WTC11 (cell line): ENCODE data around the gene NCF2. TPM values are rescaled to one million over a fixed set of nuclear protein-coding genes. Genes with fewer than 3 reads are reported as not detected.

ENCODE experiments used
- ATAC-seq: fragments of 200-7000 bp; cut with Tn5 transposase; 2 replicates; pipeline ENCODE4 v1.10.0; 2021; ENCODE audit warnings: mild to moderate bottlenecking, moderate library complexity
- CTCF ChIA-PET: fragments of 300-600 bp; sonication (Branson Sonifier 250); formaldehyde crosslinking; loops from one replicate; lab custom pipeline; 2021; ENCODE audit warnings: antibody characterized with exemption; lab: Charles Lee
- POLR2A ChIA-PET: fragments of 350-600 bp; sonication (Branson Sonifier 250); formaldehyde crosslinking; loops from one replicate; lab custom pipeline; 2021; ENCODE audit warnings: antibody characterized with exemption; lab: Charles Lee
- DNase-seq: peaks from one replicate; pipeline ENCODE4 v3.0.0; 2021; ENCODE audit warnings: low spot score
- H3K27ac Mint-ChIP-seq: 2 replicates; pipeline ENCODE4 v1.8.0; 2021; ENCODE audit warnings: mixed read lengths
- H3K27me3 Mint-ChIP-seq: 2 replicates; pipeline ENCODE4 v1.8.0; 2021; ENCODE audit warnings: low read depth, mild to moderate bottlenecking, moderate library complexity, mixed read lengths
- H3K36me3 Mint-ChIP-seq: 2 replicates; pipeline ENCODE4 v1.8.0; 2021; ENCODE audit warnings: mixed read lengths
- H3K4me1 Mint-ChIP-seq: 2 replicates; pipeline ENCODE4 v1.8.0; 2022; ENCODE audit warnings: mixed read lengths
- H3K4me3 Mint-ChIP-seq: 2 replicates; pipeline ENCODE4 v1.8.0; 2021; ENCODE audit warnings: mild to moderate bottlenecking, moderate library complexity, mixed read lengths
- H3K9me3 Mint-ChIP-seq: 2 replicates; pipeline ENCODE4 v1.8.0; 2021; ENCODE audit warnings: mixed read lengths
- GABPB1 ChIP-seq: sonication (generic); formaldehyde crosslinking; IDR thresholded peaks from 2 replicates; pipeline ENCODE4 v1.8.1; 2023; ENCODE audit warnings: mild to moderate bottlenecking, missing genetic modification reagents
- JUN ChIP-seq: sonication (generic); formaldehyde crosslinking; IDR thresholded peaks from 2 replicates; pipeline ENCODE4 v1.8.0; 2023; ENCODE audit warnings: mild to moderate bottlenecking, missing genetic modification reagents
- MXD4 ChIP-seq: fragments of 250-450 bp; sonication (Bioruptor Pico); IDR thresholded peaks from 2 replicates; pipeline ENCODE4 v1.8.0; 2021; ENCODE audit warnings: mild to moderate bottlenecking, moderate library complexity, borderline replicate concordance
- NFE2L1 ChIP-seq: sonication (generic); formaldehyde crosslinking; IDR thresholded peaks from 2 replicates; pipeline ENCODE4 v1.8.1; 2023; ENCODE audit warnings: missing genetic modification reagents
- OVOL2 ChIP-seq: fragments of 250-450 bp; sonication (Bioruptor Pico); IDR thresholded peaks from 2 replicates; pipeline ENCODE4 v1.9.0; 2021; ENCODE audit warnings: mild to moderate bottlenecking, borderline replicate concordance
- ZNF138 ChIP-seq: sonication (generic); formaldehyde crosslinking; conservative IDR thresholded peaks from 2 replicates; pipeline ENCODE4 v1.8.1; 2022; ENCODE audit warnings: mild to moderate bottlenecking, moderate library complexity, missing genetic modification reagents
- ZNF219 ChIP-seq: sonication (generic); formaldehyde crosslinking; IDR thresholded peaks from 2 replicates; pipeline ENCODE4 v1.8.0; 2023; ENCODE audit warnings: missing genetic modification reagents, mild to moderate bottlenecking, borderline replicate concordance
- total RNA-seq: library from RNA; stranded (reverse); gene quantifications from 3 replicates; pipeline ENCODE4 v1.2.3, GENCODE V29; 2021
- TF ChIP-seq, protein P1 (sequence below): sonication (generic); formaldehyde crosslinking; IDR thresholded peaks from 2 replicates; pipeline ENCODE4 v1.8.0; 2022; ENCODE audit warnings: mild to moderate bottlenecking, missing genetic modification reagents
- TF ChIP-seq, protein P2 (sequence below): sonication (generic); formaldehyde crosslinking; IDR thresholded peaks from 2 replicates; pipeline ENCODE4 v1.8.1; 2022; ENCODE audit warnings: low read depth, missing genetic modification reagents, borderline replicate concordance
- TF ChIP-seq, protein P3 (sequence below): sonication (generic); formaldehyde crosslinking; conservative IDR thresholded peaks from 2 replicates; pipeline ENCODE4 v1.8.1; 2022; ENCODE audit warnings: mild to moderate bottlenecking, missing genetic modification reagents
- TF ChIP-seq, protein P4 (sequence below): sonication (generic); formaldehyde crosslinking; IDR thresholded peaks from 2 replicates; pipeline ENCODE4 v1.8.0; 2023; ENCODE audit warnings: missing genetic modification reagents, mild to moderate bottlenecking, borderline replicate concordance
- TF ChIP-seq, protein P5 (sequence below): fragments of 250-450 bp; sonication (Bioruptor Pico); conservative IDR thresholded peaks from 2 replicates; pipeline ENCODE4 v1.9.0; 2021; ENCODE audit warnings: mild to moderate bottlenecking
- TF ChIP-seq, protein P6 (sequence below): sonication (generic); formaldehyde crosslinking; IDR thresholded peaks from 2 replicates; pipeline ENCODE4 v1.8.0; 2023; ENCODE audit warnings: missing genetic modification reagents
- TF ChIP-seq, protein P7 (sequence below): fragments of 250-450 bp; sonication (Bioruptor Pico); IDR thresholded peaks from 2 replicates; pipeline ENCODE4 v1.9.0; 2021; ENCODE audit warnings: mild to moderate bottlenecking, borderline replicate concordance
- TF ChIP-seq, protein P8 (sequence below): fragments of 200-600 bp; IDR thresholded peaks from 2 replicates; pipeline ENCODE4 v1.8.0; 2022; ENCODE audit warnings: antibody characterized with exemption

The NCF2 gene
- total RNA-seq, 1 experiment from 2014 or later = 0.52 TPM

DNA sequence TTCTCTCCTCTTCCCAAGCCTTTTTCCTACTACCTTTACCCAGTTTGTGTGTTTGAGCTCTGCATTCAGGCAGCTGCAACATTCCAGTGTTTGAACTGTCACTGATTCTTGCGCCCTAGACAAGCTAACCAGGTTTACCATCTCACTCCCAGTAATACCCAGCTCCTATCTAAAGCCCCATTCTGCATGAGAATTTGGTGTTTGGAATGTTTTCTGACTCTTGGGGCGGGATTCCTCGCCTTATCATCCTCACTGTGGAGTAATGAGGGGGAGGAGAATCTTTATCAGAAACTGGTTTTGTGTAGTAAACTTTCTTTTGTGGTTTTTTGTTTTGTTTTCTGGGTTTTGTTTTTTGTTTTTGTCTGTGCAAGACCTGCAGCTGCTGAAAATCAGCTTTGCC, 36.5 kb downstream of the NCF2 start (continued):
- TF ChIP-seq, protein P1, sequence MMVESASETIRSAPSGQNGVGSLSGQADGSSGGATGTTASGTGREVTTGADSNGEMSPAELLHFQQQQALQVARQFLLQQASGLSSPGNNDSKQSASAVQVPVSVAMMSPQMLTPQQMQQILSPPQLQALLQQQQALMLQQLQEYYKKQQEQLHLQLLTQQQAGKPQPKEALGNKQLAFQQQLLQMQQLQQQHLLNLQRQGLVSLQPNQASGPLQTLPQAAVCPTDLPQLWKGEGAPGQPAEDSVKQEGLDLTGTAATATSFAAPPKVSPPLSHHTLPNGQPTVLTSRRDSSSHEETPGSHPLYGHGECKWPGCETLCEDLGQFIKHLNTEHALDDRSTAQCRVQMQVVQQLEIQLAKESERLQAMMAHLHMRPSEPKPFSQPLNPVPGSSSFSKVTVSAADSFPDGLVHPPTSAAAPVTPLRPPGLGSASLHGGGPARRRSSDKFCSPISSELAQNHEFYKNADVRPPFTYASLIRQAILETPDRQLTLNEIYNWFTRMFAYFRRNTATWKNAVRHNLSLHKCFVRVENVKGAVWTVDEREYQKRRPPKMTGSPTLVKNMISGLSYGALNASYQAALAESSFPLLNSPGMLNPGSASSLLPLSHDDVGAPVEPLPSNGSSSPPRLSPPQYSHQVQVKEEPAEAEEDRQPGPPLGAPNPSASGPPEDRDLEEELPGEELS (CRISPR knock-in tag) = no peak
- TF ChIP-seq GABPB1 = no peak
- TF ChIP-seq MXD4 (CRISPR knock-in tag) = no peak
- TF ChIP-seq, protein P2, sequence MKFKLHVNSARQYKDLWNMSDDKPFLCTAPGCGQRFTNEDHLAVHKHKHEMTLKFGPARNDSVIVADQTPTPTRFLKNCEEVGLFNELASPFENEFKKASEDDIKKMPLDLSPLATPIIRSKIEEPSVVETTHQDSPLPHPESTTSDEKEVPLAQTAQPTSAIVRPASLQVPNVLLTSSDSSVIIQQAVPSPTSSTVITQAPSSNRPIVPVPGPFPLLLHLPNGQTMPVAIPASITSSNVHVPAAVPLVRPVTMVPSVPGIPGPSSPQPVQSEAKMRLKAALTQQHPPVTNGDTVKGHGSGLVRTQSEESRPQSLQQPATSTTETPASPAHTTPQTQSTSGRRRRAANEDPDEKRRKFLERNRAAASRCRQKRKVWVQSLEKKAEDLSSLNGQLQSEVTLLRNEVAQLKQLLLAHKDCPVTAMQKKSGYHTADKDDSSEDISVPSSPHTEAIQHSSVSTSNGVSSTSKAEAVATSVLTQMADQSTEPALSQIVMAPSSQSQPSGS (CRISPR knock-in tag) = no peak

DNA sequence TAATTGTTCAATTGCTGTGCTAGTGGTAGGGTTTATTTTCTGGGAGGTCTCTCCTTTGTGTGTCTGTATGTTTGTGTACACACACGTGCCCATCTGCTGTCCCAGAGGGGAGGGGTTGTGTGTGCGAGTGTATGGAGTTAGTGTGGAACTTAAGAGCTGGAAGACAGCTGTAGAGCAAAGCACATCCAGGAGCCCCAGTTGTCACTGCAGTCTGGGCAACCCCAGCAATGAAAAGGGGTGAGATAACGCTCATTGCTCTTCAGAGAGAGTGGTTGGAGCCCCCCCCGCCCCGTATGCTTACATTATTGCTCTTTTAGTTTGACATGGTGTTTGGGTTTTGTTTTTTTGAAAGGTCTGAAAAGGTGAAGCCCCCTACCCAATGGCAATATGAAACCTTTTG, 36.9 kb downstream of the NCF2 start:
- no peak for ATAC-seq
- no peak for TF ChIP-seq ZNF219 (CRISPR knock-in tag)
- TF ChIP-seq, protein P3, sequence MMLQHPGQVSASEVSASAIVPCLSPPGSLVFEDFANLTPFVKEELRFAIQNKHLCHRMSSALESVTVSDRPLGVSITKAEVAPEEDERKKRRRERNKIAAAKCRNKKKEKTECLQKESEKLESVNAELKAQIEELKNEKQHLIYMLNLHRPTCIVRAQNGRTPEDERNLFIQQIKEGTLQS (CRISPR knock-in tag) = no peak
- TF ChIP-seq, protein P4, sequence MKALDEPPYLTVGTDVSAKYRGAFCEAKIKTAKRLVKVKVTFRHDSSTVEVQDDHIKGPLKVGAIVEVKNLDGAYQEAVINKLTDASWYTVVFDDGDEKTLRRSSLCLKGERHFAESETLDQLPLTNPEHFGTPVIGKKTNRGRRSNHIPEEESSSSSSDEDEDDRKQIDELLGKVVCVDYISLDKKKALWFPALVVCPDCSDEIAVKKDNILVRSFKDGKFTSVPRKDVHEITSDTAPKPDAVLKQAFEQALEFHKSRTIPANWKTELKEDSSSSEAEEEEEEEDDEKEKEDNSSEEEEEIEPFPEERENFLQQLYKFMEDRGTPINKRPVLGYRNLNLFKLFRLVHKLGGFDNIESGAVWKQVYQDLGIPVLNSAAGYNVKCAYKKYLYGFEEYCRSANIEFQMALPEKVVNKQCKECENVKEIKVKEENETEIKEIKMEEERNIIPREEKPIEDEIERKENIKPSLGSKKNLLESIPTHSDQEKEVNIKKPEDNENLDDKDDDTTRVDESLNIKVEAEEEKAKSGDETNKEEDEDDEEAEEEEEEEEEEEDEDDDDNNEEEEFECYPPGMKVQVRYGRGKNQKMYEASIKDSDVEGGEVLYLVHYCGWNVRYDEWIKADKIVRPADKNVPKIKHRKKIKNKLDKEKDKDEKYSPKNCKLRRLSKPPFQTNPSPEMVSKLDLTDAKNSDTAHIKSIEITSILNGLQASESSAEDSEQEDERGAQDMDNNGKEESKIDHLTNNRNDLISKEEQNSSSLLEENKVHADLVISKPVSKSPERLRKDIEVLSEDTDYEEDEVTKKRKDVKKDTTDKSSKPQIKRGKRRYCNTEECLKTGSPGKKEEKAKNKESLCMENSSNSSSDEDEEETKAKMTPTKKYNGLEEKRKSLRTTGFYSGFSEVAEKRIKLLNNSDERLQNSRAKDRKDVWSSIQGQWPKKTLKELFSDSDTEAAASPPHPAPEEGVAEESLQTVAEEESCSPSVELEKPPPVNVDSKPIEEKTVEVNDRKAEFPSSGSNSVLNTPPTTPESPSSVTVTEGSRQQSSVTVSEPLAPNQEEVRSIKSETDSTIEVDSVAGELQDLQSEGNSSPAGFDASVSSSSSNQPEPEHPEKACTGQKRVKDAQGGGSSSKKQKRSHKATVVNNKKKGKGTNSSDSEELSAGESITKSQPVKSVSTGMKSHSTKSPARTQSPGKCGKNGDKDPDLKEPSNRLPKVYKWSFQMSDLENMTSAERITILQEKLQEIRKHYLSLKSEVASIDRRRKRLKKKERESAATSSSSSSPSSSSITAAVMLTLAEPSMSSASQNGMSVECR (CRISPR knock-in tag) = no peak
- TF ChIP-seq, protein P5, sequence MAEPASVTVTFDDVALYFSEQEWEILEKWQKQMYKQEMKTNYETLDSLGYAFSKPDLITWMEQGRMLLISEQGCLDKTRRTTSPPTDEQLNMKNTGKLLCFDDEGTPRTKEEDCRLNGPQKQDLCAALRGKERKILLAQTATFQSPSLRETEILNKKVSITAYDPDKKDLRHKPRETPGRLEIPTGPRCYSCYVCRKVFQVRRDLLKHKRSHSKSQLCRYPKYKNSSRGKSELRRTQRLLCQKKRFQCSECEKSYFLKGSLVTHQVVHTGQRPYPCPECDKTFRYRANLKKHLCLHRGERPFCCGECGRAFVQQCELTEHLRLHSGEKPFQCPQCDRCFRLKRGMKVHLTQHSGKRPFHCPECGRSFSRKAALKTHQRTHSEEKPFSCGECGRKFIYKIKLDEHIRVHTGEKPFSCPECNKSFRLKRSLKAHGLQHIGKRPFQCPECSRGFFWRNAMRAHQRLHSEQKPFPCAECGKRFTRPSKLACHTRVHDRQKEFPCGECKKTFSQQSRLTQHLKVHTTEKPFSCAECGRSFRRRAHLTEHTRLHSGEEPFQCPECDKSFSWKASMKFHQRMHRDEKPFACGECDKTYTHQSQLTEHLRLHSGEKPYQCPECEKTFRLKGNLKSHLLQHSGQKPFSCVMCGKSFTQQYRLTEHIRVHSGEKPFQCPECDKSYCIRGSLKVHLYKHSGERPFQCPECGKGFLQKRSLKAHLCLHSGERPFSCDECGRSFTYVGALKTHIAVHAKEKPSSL (CRISPR knock-in tag) = no peak
- TF ChIP-seq, protein P6, sequence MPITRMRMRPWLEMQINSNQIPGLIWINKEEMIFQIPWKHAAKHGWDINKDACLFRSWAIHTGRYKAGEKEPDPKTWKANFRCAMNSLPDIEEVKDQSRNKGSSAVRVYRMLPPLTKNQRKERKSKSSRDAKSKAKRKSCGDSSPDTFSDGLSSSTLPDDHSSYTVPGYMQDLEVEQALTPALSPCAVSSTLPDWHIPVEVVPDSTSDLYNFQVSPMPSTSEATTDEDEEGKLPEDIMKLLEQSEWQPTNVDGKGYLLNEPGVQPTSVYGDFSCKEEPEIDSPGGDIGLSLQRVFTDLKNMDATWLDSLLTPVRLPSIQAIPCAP (CRISPR knock-in tag) = no peak
- no peak for TF ChIP-seq OVOL2 (CRISPR knock-in tag)
- TF ChIP-seq, protein P7, sequence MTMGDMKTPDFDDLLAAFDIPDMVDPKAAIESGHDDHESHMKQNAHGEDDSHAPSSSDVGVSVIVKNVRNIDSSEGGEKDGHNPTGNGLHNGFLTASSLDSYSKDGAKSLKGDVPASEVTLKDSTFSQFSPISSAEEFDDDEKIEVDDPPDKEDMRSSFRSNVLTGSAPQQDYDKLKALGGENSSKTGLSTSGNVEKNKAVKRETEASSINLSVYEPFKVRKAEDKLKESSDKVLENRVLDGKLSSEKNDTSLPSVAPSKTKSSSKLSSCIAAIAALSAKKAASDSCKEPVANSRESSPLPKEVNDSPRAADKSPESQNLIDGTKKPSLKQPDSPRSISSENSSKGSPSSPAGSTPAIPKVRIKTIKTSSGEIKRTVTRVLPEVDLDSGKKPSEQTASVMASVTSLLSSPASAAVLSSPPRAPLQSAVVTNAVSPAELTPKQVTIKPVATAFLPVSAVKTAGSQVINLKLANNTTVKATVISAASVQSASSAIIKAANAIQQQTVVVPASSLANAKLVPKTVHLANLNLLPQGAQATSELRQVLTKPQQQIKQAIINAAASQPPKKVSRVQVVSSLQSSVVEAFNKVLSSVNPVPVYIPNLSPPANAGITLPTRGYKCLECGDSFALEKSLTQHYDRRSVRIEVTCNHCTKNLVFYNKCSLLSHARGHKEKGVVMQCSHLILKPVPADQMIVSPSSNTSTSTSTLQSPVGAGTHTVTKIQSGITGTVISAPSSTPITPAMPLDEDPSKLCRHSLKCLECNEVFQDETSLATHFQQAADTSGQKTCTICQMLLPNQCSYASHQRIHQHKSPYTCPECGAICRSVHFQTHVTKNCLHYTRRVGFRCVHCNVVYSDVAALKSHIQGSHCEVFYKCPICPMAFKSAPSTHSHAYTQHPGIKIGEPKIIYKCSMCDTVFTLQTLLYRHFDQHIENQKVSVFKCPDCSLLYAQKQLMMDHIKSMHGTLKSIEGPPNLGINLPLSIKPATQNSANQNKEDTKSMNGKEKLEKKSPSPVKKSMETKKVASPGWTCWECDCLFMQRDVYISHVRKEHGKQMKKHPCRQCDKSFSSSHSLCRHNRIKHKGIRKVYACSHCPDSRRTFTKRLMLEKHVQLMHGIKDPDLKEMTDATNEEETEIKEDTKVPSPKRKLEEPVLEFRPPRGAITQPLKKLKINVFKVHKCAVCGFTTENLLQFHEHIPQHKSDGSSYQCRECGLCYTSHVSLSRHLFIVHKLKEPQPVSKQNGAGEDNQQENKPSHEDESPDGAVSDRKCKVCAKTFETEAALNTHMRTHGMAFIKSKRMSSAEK = no peak
- TF ChIP-seq JUN = no peak
- TF ChIP-seq ZNF138 (CRISPR knock-in tag) = no peak
- no peak for TF ChIP-seq NFE2L1 (CRISPR knock-in tag)
- TF ChIP-seq, protein P8, sequence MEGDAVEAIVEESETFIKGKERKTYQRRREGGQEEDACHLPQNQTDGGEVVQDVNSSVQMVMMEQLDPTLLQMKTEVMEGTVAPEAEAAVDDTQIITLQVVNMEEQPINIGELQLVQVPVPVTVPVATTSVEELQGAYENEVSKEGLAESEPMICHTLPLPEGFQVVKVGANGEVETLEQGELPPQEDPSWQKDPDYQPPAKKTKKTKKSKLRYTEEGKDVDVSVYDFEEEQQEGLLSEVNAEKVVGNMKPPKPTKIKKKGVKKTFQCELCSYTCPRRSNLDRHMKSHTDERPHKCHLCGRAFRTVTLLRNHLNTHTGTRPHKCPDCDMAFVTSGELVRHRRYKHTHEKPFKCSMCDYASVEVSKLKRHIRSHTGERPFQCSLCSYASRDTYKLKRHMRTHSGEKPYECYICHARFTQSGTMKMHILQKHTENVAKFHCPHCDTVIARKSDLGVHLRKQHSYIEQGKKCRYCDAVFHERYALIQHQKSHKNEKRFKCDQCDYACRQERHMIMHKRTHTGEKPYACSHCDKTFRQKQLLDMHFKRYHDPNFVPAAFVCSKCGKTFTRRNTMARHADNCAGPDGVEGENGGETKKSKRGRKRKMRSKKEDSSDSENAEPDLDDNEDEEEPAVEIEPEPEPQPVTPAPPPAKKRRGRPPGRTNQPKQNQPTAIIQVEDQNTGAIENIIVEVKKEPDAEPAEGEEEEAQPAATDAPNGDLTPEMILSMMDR = no peak
- TF ChIP-seq, all 79 proteins: peak for 0
- no peak for DNase-seq
- Mint-ChIP-seq H3K9me3 (no peaks in the 10 kb centered on the region), H3K36me3 (peaks cover 47% of the 10 kb centered on the region), H3K27me3 (no peaks in the 10 kb centered on the region), H3K27ac (peak overlapping the region; percentile 70), H3K4me1 (peaks cover 2% of the 10 kb centered on the region; the same call in 1 of the 2 replicates), H3K4me3 (no peak overlapping the region)
- ChIA-PET POLR2A (interaction anchor here (0.9 kb wide), 1 partner anchor 75 kb away, joined by 3 read pairs; no protein-coding TSS in a partner anchor), CTCF (interaction anchor here (0.5 kb wide), 1 partner anchor 248 kb away, joined by 3 read pairs; no protein-coding TSS in a partner anchor)
